NCI-H2081 treated with DMSO at 0.1 percent for 48 hours (cell line): Measurements from ENCODE around the gene NKX2-2.
"Not testable (repeated sequence)": the region's sequence is repeated elsewhere in the genome, so short reads cannot be mapped to it uniquely, and the experiment has no call there.

Experiments
- DNase-seq: peaks from one replicate; lab custom pipeline; 2025; lab: John Stamatoyannopoulos, UW

The NKX2-2 gene

GRCh38 chr20:21508230-21509078 is 5.4 kb downstream of the NKX2-2 start:
- DNase-seq, result no peak

GRCh38 chr20:21507400-21508229 is 6.2 kb downstream of the NKX2-2 start:
- DNase-seq, result no peak

GRCh38 chr20:21505810-21506530 is 7.9 kb downstream of the NKX2-2 start:
- no peak for DNase-seq

- no peak for DNase-seq
Observed at GRCh38 chr20:21505161-21505809, 8.6 kb downstream of the NKX2-2 start.

- no peak for DNase-seq
Observed at GRCh38 chr20:21504323-21504722, 9.5 kb downstream of the NKX2-2 start.

GRCh38 chr20:21503345-21503744 is 10.5 kb downstream of the NKX2-2 start:
- DNase-seq, result no peak

GRCh38 chr20:21501184-21501583 is 12.7 kb downstream of the NKX2-2 start:
- no peak for DNase-seq

- no peak for DNase-seq
Observed at GRCh38 chr20:21500599-21500998, 13.3 kb downstream of the NKX2-2 start.

GRCh38 chr20:21499641-21500040 is 14.2 kb downstream of the NKX2-2 start:
- DNase-seq, result no peak

GRCh38 chr20:21498635-21499034 is 15.2 kb downstream of the NKX2-2 start:
- no peak for DNase-seq

- no peak for DNase-seq
Observed at GRCh38 chr20:21498195-21498594, 15.7 kb downstream of the NKX2-2 start.

GRCh38 chr20:21496452-21496851 is 17.4 kb downstream of the NKX2-2 start:
- DNase-seq, result no peak

- no peak for DNase-seq
Observed at GRCh38 chr20:21493049-21493448, 20.8 kb downstream of the NKX2-2 start.

- no peak for DNase-seq
Observed at GRCh38 chr20:21490105-21490504, 23.8 kb downstream of the NKX2-2 start.

- DNase-seq, result not testable (repeated sequence)
Observed at GRCh38 chr20:21480144-21480543, 33.7 kb downstream of the NKX2-2 start.

GRCh38 chr20:21465799-21466198 is 48.1 kb downstream of the NKX2-2 start:
- no peak for DNase-seq

GRCh38 chr20:21464916-21465315 is 48.9 kb downstream of the NKX2-2 start:
- DNase-seq, result no peak
